Liver (tissue), 9 donors: ENCODE data around the gene SLC9A6. TPM values are rescaled to one million over a fixed set of nuclear protein-coding genes. Genes with fewer than 3 reads are reported as not detected.

Experiments used
- DNase-seq: peaks from one replicate; pipeline ENCODE4 v3.0.0-alpha.2; 2017; ENCODE audit warnings: low spot score
- H3K27ac ChIP-seq, 2 donors: one replicate each; pipeline ENCODE4 v1.7.0; 2013; ENCODE audit warnings: inconsistent platforms in 2 of 2, low read length in 2 of 2, control low read depth in 1 of 2, low read depth in 1 of 2, mild to moderate bottlenecking in 1 of 2
- H3K27me3 ChIP-seq, 4 donors: one replicate each; pipeline versions ENCODE4 v1.6.1 to v1.7.0; 2013; ENCODE audit warnings: low read length in 3 of 4, inconsistent platforms in 1 of 4, mild to moderate bottlenecking in 1 of 4, moderate library complexity in 1 of 4; ENCODE audit not compliant: control insufficient read depth in 4 of 4, insufficient read depth in 4 of 4
- H3K36me3 ChIP-seq, 4 donors: one replicate each; pipeline versions ENCODE4 v1.6.1 to v1.7.0; 2013; ENCODE audit warnings: low read length in 3 of 4, mild to moderate bottlenecking in 3 of 4, low read depth in 1 of 4, moderate library complexity in 1 of 4; ENCODE audit not compliant: control insufficient read depth in 4 of 4, insufficient read depth in 3 of 4
- H3K4me1 ChIP-seq, 4 donors: one replicate each; pipeline versions ENCODE4 v1.6.1 to v1.7.0; 2013; ENCODE audit warnings: low read length in 3 of 4, mild to moderate bottlenecking in 3 of 4, moderate library complexity in 1 of 4; ENCODE audit not compliant: control insufficient read depth in 4 of 4, insufficient read depth in 4 of 4
- H3K4me3 ChIP-seq, 3 donors: one replicate each; pipeline versions ENCODE4 v1.6.1 to v1.7.0; 2013; ENCODE audit warnings: low read length in 3 of 3, control low read depth in 1 of 3, low read depth in 1 of 3, mild to moderate bottlenecking in 1 of 3
- H3K9ac ChIP-seq, 2 donors: one replicate each; pipeline ENCODE4 v1.7.0; 2013; ENCODE audit warnings: low read length in 2 of 2, mild to moderate bottlenecking in 2 of 2, moderate library complexity in 2 of 2, control low read depth in 1 of 2, low read depth in 1 of 2
- H3K9me3 ChIP-seq, 4 donors: one replicate each; pipeline versions ENCODE4 v1.6.1 to v1.7.0; 2013; ENCODE audit warnings: low read length in 3 of 4; ENCODE audit not compliant: control insufficient read depth in 4 of 4
- EGR1 ChIP-seq, 2 donors: IDR thresholded peaks; 2 replicates each; pipeline ENCODE4 v1.6.1; 2016 to 2018; ENCODE audit warnings: antibody characterized with exemption in 2 of 2, low read depth in 2 of 2
- FOXA1 ChIP-seq: IDR thresholded peaks from 2 replicates; pipeline ENCODE4 v1.6.1; 2016; ENCODE audit warnings: antibody characterized with exemption
- JUND ChIP-seq, 2 donors: IDR thresholded peaks; 2 replicates each; pipeline ENCODE4 v1.6.1; 2016; ENCODE audit warnings: antibody characterized with exemption in 2 of 2
- NR2F2 ChIP-seq: IDR thresholded peaks from 2 replicates; pipeline ENCODE4 v1.6.1; 2016; ENCODE audit warnings: antibody characterized with exemption
- RAD21 ChIP-seq, 2 donors: IDR thresholded peaks; 2 replicates each; pipeline ENCODE4 v1.6.1; 2016; ENCODE audit warnings: antibody characterized with exemption in 2 of 2, mild to moderate bottlenecking in 2 of 2
- TAF1 ChIP-seq: conservative IDR thresholded peaks from 2 replicates; pipeline ENCODE4 v1.6.1; 2016; ENCODE audit warnings: antibody characterized with exemption, mild to moderate bottlenecking
- WGBS: extraction: QIAGEN DNeasy Blood & Tissue Kit; methylation state at CpG from one replicate; pipeline ENCODE4 v1.1.7; 2013; 5-methylcytosine and 5-hydroxymethylcytosine counted together
- polyA plus RNA-seq, 2 donors: library from polyadenylated mRNA; stranded (reverse) in 1 of 2; unstranded in 1 of 2; fragments of 200-250 nt in 1 of 2; fragments of >200 nt in 1 of 2; fragmentation: Nextera tagmentation in 1 of 2; extraction: Ambion mirVana in 1 of 2; gene quantifications; one replicate each; pipeline versions ENCODE4 v1.2.1 to v1.2.3, GENCODE V29; 2013 to 2015
- total RNA-seq, 2 donors: library from RNA; depleted of rRNA; stranded (reverse); fragments of >200 nt; gene quantifications; one replicate each; pipeline ENCODE4 v1.2.3, GENCODE V29; 2014
- TF ChIP-seq, protein P1 (sequence below): IDR thresholded peaks from 2 replicates; pipeline ENCODE4 v1.6.1; 2016; ENCODE audit warnings: antibody characterized with exemption
- TF ChIP-seq, protein P2 (sequence below): IDR thresholded peaks from 2 replicates; pipeline ENCODE4 v1.6.1; 2016; ENCODE audit warnings: antibody characterized with exemption
- TF ChIP-seq, protein P3 (sequence below): fragments of 150-350 bp; IDR thresholded peaks from 2 replicates; pipeline ENCODE4 v1.5.1; 2017; ENCODE audit warnings: improper control_type of control experiment, low read depth, low read length; ENCODE audit not compliant: missing input control
- TF ChIP-seq, protein P4 (sequence below): IDR thresholded peaks from 2 replicates; pipeline ENCODE4 v1.6.1; 2016; ENCODE audit warnings: antibody characterized with exemption
- TF ChIP-seq, protein P5 (sequence below): IDR thresholded peaks from 2 replicates; pipeline ENCODE4 v1.6.1; 2016; ENCODE audit warnings: antibody characterized with exemption, mild to moderate bottlenecking
- donor health status: healthy.
- donor health status: healthy.
- donor health status: healthy.
- donor health status: healthy.
- donor health status: healthy.

Gene SLC9A6
- total and polyA plus RNA-seq, 4 donors, result 2.1 to 8.8 (median 5.6) TPM

DNA sequence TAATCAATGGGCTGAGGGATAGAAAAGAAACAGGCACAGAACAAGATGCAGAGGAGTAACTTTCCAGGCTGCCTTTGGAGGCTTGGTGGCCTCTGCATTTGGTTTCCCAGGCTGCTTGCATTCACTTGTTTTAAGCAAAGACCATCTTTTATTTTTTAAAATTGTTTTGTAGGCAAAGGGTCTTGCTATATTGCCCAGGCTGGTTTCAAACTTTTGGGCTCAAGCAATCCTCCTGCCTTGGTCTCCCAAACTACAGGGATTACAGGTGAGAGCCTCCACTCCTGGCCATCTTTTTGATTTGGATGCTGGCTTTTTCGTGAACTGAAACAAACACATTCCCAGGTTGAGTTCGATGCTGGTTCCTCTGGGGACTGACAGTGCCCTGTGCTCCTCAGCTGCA lies 74.1 kb downstream of the SLC9A6 start (continued):
- TF ChIP-seq, protein P1, sequence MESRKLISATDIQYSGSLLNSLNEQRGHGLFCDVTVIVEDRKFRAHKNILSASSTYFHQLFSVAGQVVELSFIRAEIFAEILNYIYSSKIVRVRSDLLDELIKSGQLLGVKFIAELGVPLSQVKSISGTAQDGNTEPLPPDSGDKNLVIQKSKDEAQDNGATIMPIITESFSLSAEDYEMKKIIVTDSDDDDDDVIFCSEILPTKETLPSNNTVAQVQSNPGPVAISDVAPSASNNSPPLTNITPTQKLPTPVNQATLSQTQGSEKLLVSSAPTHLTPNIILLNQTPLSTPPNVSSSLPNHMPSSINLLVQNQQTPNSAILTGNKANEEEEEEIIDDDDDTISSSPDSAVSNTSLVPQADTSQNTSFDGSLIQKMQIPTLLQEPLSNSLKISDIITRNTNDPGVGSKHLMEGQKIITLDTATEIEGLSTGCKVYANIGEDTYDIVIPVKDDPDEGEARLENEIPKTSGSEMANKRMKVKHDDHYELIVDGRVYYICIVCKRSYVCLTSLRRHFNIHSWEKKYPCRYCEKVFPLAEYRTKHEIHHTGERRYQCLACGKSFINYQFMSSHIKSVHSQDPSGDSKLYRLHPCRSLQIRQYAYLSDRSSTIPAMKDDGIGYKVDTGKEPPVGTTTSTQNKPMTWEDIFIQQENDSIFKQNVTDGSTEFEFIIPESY, result no peak
- TF ChIP-seq FOXA1, result no peak
- TF ChIP-seq JUND (IDR thresholded peaks at IDR 0.05), result no peak
- TF ChIP-seq TAF1, result no peak
- TF ChIP-seq, protein P2, sequence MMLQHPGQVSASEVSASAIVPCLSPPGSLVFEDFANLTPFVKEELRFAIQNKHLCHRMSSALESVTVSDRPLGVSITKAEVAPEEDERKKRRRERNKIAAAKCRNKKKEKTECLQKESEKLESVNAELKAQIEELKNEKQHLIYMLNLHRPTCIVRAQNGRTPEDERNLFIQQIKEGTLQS, result no peak

DNA sequence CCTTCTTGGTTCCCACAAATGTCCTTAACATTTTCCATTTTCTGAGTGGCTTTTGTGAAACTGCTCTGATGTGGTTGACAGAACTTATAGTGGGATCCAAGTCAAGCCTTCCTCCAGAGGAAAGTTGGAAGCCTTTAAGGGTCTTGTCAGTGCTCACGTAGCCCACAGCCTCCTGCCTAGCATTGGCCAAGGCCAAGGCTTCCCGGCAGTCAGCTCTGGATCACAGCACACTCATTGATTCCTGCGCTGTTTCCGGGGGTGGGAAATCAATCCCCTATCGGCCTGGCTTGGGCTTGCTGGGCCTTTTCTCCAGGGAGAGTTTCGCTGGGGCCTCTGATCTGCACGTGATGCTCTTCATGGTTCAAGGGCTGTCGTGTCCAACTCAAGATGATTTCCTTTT lies 76.1 kb downstream of the SLC9A6 start:
- 89% methylated on average over 8 of the region's 8 CpGs for WGBS
- DNase-seq, result no peak
- H3K36me3 ChIP-seq, result no peaks in the 10 kb centered on the region
- TF ChIP-seq, protein P3, sequence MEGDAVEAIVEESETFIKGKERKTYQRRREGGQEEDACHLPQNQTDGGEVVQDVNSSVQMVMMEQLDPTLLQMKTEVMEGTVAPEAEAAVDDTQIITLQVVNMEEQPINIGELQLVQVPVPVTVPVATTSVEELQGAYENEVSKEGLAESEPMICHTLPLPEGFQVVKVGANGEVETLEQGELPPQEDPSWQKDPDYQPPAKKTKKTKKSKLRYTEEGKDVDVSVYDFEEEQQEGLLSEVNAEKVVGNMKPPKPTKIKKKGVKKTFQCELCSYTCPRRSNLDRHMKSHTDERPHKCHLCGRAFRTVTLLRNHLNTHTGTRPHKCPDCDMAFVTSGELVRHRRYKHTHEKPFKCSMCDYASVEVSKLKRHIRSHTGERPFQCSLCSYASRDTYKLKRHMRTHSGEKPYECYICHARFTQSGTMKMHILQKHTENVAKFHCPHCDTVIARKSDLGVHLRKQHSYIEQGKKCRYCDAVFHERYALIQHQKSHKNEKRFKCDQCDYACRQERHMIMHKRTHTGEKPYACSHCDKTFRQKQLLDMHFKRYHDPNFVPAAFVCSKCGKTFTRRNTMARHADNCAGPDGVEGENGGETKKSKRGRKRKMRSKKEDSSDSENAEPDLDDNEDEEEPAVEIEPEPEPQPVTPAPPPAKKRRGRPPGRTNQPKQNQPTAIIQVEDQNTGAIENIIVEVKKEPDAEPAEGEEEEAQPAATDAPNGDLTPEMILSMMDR, result no peak
- TF ChIP-seq, protein P1, result no peak
- TF ChIP-seq RAD21 (IDR thresholded peaks at IDR 0.05) (no peak), JUND (IDR thresholded peaks at IDR 0.05) (no peak), EGR1 (IDR thresholded peaks at IDR 0.05; ENCODE audit: low read depth in 2 of 2) (no peak), NR2F2 (no peak), TAF1 (no peak)
- TF ChIP-seq, protein P4, sequence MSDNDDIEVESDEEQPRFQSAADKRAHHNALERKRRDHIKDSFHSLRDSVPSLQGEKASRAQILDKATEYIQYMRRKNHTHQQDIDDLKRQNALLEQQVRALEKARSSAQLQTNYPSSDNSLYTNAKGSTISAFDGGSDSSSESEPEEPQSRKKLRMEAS, result no peak
- TF ChIP-seq, protein P5, sequence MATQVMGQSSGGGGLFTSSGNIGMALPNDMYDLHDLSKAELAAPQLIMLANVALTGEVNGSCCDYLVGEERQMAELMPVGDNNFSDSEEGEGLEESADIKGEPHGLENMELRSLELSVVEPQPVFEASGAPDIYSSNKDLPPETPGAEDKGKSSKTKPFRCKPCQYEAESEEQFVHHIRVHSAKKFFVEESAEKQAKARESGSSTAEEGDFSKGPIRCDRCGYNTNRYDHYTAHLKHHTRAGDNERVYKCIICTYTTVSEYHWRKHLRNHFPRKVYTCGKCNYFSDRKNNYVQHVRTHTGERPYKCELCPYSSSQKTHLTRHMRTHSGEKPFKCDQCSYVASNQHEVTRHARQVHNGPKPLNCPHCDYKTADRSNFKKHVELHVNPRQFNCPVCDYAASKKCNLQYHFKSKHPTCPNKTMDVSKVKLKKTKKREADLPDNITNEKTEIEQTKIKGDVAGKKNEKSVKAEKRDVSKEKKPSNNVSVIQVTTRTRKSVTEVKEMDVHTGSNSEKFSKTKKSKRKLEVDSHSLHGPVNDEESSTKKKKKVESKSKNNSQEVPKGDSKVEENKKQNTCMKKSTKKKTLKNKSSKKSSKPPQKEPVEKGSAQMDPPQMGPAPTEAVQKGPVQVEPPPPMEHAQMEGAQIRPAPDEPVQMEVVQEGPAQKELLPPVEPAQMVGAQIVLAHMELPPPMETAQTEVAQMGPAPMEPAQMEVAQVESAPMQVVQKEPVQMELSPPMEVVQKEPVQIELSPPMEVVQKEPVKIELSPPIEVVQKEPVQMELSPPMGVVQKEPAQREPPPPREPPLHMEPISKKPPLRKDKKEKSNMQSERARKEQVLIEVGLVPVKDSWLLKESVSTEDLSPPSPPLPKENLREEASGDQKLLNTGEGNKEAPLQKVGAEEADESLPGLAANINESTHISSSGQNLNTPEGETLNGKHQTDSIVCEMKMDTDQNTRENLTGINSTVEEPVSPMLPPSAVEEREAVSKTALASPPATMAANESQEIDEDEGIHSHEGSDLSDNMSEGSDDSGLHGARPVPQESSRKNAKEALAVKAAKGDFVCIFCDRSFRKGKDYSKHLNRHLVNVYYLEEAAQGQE, result no peak
- H3K9me3 ChIP-seq, result no peaks in the 10 kb centered on the region
- no peak overlapping the region for H3K9ac ChIP-seq
- H3K27me3 ChIP-seq, result no peaks in the 10 kb centered on the region
- no peak overlapping the region for H3K4me3 ChIP-seq
- H3K27ac ChIP-seq, result no peak overlapping the region
- peaks cover 0 to 3% (median 0%) of the 10 kb centered on the region in 4 donors for H3K4me1 ChIP-seq
